GM12892 (cell line): Measurements from ENCODE around the gene ENAH.
A peak's percentile ranks its signal among the peaks of the same experiment; 100 is the strongest.

Experiments
- DNase-seq: peaks from one replicate; pipeline ENCODE4 v3.0.0; 2011; ENCODE audit not compliant: insufficient read length
- FAIRE-seq: peaks from 2 replicates; lab custom pipeline; 2011; peaks lifted over from hg19 to GRCh38; lab: Jason Lieb, UNC
- POLR2A ChIP-seq: IDR thresholded peaks from 2 replicates; pipeline ENCODE4 v1.6.1; 2011; ENCODE audit warnings: low read depth, low read length, control low read depth
- POLR2AphosphoS5 ChIP-seq: IDR thresholded peaks from 2 replicates; pipeline ENCODE4 v1.6.1; 2011; ENCODE audit warnings: low read depth, low read length, control low read depth
- TAF1 ChIP-seq: IDR thresholded peaks from 2 replicates; pipeline ENCODE4 v1.6.1; 2011; ENCODE audit warnings: low read depth, mild to moderate bottlenecking, control low read depth, low read length, borderline replicate concordance

Gene ENAH

DNA sequence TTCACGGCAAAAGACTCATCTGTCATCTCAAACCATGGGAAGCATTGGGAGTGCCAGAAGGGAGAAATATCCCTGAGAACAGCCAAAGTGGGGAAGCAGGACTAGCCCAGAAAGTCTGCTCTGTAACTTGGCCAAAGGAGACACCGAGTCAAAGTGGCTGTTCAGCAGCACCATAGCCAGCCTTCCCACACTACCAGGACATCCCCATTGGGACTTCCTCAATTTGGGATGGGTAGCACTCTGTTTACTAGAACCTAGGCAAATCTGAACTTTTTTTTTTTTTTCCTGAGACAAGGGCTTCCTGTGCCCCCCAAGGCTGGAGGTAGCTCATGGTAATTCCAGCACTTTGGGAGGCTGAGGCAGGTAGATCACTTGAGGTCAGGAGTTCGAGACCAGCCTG lies 93.0 kb downstream of the ENAH start:
- DNase-seq (no peak), FAIRE-seq (no peak)
- TF ChIP-seq POLR2A (no peak), POLR2AphosphoS5 (no peak), TAF1 (no peak)

- TF ChIP-seq POLR2A (no peak), POLR2AphosphoS5 (no peak), TAF1 (no peak)
- no peak for DNase-seq
- FAIRE-seq, result no peak
These were observed 93.6 kb downstream of the ENAH start for GRCh38 chr1:225559326-225559725.

DNA sequence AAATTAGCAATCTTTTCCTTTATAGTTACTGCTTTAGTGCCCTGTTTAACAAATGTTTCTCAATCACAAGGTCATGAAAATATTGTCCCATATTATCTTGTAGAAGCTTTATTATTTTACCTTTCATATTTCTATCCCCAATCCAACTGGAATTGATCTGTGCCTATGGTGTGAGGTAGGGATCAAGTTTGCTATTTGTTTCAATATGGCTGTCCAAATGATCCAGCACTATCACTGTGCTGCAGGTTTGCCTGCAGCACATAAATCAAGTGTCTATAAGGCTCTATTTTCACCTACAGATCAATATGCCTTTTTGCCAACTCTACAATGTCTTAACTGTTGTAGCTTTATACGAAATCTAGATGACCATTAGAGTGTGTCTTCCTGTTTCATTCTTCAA lies 96.2 kb downstream of the ENAH start:
- no peak for FAIRE-seq
- TF ChIP-seq TAF1 (no peak), POLR2A (no peak), POLR2AphosphoS5 (no peak)
- DNase-seq, result no peak

- no peak for FAIRE-seq
- no peak for DNase-seq
- TF ChIP-seq POLR2AphosphoS5, result no peak
- TF ChIP-seq TAF1, result no peak
- no peak for TF ChIP-seq POLR2A
These were observed 97.1 kb downstream of the ENAH start for GRCh38 chr1:225555821-225556220.

GRCh38 chr1:225554216-225554812 lies 98.6 kb downstream of the ENAH start:
- TF ChIP-seq POLR2A (no peak), TAF1 (no peak), POLR2AphosphoS5 (no peak)
- FAIRE-seq (no peak), DNase-seq (peak; percentile 4)

DNA sequence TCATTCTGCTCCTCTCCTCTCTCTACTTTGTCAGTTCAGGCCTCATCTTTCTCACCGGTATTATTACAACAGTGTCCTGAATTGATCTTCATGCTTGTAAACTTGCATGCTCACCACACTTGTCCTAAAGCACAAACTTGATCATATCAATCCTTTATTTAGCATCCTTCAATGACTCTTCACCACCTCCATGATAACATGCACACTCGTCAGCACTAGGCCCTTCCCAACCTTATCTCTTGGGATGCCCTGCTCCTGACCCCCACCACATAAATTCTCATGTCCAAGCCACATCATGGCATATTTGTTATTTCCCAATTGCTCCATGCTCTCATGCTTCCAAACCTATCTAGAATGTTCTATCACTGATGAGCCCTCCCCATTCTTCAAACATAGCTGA lies 103.1 kb downstream of the ENAH start:
- FAIRE-seq, result no peak
- DNase-seq, result no peak
- no peak for TF ChIP-seq POLR2A

DNA sequence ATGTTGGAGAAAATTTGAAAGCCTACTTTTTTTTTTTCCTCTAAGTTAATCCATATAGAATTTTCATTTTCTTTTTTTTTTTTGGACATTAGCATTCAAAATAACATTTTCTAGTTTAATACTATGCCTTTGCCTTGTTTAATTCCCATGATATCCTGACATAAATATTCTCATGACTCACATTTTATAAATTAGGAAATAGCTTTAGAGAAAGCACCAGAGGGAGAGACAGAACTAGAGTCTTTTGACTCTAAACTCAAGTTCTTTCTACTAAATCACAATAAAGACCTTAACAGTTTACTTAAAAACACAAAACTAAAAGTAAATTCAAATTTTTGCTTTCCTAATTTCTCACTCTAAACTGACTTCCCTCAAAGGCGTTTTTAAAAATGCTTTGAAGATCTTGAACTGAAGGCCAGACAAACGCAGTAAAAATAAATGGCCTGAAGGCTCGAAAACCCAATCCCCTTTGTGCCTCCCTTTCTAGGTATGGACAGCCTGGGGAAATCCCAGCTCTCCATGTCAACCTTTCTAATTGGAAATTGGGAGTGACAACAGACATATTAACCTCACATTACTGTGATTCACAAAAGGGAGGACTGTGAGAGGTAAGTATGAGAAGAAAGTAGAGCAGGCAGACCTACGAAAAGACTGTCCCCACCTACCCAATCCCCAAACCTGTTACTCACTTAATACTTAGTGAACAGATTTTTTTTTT lies 104.6 kb downstream of the ENAH start:
- FAIRE-seq (no peak), DNase-seq (no peak)
- TF ChIP-seq POLR2A (no peak), TAF1 (no peak), POLR2AphosphoS5 (no peak)

DNA sequence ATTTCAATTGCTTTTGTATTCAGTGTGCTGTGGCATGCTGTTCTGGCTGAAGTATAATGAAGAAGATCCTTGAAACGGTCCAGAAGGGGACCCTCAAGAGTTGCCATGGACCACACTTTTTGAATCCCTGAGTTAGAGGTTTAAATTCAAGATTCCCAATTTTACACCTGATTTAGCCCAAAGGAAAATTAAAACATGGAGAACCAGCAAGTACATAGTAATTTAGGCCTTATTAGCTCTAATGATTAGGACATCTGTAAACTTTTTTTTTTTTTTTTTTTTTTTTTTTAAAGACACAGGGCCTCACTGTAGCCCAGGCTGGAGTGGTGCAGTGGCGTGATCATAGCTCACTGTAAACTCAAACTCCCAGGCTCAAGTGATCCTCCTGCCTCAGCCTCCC lies 107.3 kb downstream of the ENAH start:
- TF ChIP-seq TAF1 (no peak), POLR2AphosphoS5 (no peak)
- DNase-seq, result no peak
- no peak for FAIRE-seq

DNA sequence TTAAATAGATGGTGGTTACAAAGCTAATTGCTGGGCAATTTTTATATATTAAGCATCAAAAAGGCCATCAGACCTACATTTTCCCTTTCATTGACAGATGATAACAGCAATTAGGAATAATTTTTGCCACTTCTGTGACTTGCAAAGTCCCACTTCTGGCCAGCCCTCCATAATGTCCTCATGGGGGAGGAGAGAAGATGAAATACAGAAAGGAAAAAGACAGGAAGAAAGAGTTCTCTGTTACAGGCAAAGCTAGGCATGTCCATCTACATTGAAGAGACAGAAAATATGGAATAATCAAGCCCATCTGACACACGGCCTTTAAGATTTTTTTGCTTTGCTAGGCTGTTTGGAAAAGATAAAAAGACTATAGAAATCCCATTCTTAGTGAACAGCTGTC lies 108.0 kb downstream of the ENAH start:
- no peak for FAIRE-seq
- DNase-seq, result no peak

DNA sequence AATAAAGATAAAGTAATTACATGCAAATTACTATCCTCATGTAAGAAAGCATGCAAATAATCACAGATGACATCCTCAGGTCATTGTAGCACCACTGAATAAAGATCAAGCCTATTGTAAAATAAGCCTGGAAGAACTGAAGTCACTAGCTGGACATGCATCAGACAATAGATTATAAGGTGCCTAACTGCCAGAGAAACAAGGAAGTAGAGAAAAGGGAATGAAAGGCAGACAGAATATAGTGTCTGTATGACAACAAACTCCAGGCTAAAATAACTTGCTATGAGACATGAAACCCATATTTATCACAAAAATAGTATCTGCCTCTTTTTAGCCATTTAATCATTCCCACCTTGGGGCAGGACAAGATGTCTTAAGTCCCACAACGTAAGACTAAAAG lies 108.7 kb downstream of the ENAH start:
- no peak for DNase-seq
- FAIRE-seq, result no peak
- TF ChIP-seq POLR2A (no peak), TAF1 (no peak), POLR2AphosphoS5 (no peak)

More for the DNA sequence above, 108.0 kb downstream of the ENAH start:
- TF ChIP-seq POLR2AphosphoS5 (no peak), TAF1 (no peak), POLR2A (no peak)

DNA sequence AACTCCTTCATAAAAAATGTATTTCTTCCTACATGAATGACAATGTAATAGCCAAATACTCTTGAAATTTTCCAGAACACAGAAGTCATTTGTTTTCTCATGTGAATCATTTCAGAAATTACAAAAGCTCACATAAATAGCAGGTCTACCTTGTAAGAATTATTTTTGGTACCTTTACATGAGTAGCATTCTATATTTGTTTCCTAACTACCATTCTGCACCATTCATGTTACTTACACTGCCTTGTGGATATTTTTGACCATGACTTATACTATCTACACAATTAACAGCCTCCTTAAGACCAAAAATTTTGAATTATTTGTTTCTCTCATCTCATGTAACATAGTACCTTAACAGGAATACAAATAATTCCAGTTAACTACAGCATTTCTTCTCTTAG lies 109.6 kb downstream of the ENAH start:
- DNase-seq (no peak), FAIRE-seq (no peak)
- TF ChIP-seq POLR2AphosphoS5 (no peak), TAF1 (no peak), POLR2A (no peak)

DNA sequence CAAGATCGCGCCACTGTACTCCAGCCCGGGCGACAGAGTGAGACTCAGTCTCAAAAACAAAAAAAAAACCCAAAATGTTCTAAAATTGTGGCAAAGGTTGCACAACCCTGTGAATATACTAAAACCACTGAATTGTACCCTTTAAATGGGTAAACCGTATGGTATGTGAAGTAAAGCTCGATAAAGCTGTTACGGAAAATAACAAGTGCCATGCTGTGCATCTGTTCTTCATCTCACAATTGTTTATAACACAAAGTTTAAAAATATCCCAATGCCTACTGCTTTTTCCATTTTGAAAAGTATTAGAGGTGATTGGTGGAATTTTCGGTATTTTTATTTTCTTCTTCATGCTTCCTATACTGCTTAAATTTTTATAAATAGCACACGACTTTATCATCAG lies 111.5 kb downstream of the ENAH start:
- no peak for TF ChIP-seq TAF1
- no peak for TF ChIP-seq POLR2AphosphoS5
- no peak for TF ChIP-seq POLR2A
- FAIRE-seq, result no peak
- no peak for DNase-seq

GRCh38 chr1:225539575-225539974 lies 113.3 kb downstream of the ENAH start:
- FAIRE-seq (no peak), DNase-seq (no peak)
- TF ChIP-seq POLR2AphosphoS5 (no peak), TAF1 (no peak), POLR2A (no peak)

GRCh38 chr1:225539069-225539468 lies 113.9 kb downstream of the ENAH start:
- no peak for FAIRE-seq
- TF ChIP-seq POLR2AphosphoS5 (no peak), TAF1 (no peak), POLR2A (no peak)
- no peak for DNase-seq
